Measurements from ENCODE around the gene ITPR1.

The ITPR1 gene

GRCh38 chr3:4807381-4808280 is 314.5 kb downstream of the ITPR1 start:
- DNase-seq (ENCODE audit: low read depth in 2 of 2) = no peak

- no peak for DNase-seq (ENCODE audit: low read depth in 2 of 2)
Measured at GRCh38 chr3:4808637-4809036, 315.5 kb downstream of the ITPR1 start.

GRCh38 chr3:4809922-4810321 is 316.8 kb downstream of the ITPR1 start:
- no peak for DNase-seq (ENCODE audit: low read depth in 2 of 2)

DNA sequence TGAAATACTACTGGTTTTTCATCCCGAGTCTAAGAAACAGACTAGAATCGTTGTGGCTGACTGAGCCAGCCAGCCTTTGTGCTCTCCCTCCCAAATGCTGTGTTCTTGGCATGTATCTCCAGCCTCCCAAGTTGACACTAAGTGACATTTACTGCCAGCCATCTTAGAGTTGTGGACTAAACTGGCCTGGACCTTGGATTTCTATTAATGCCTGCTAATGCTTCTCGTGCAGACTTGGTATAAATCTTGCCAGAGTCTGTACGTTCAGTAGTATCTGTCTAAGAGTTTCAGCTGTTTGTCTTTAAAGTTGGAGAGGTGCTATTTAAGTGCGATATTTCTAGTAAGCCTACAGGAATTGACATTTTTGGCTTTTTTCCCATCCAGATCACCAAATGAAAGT is 319.4 kb downstream of the ITPR1 start:
- no peak for DNase-seq (ENCODE audit: low read depth in 2 of 2)

DNA sequence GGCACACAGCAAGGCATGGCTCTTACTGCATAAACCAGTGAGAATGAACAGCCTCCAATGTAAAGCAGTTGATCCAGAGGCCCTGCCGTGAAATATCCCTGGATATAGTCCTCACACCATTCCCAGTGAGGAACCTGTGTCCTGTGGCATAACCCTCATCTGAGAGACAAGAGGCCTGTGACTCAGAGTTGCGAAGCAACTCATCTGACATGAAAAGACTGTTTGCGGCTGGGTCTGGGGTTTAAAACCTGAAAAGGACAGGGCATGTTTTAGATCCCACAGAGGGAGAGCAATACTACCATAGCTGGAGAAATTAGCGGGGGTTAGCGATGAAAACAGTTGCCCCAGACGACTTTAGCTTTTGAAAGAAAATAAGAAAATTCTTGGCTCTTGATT is 320.8 kb downstream of the ITPR1 start:
- no peak for DNase-seq (ENCODE audit: low read depth in 2 of 2)

DNA sequence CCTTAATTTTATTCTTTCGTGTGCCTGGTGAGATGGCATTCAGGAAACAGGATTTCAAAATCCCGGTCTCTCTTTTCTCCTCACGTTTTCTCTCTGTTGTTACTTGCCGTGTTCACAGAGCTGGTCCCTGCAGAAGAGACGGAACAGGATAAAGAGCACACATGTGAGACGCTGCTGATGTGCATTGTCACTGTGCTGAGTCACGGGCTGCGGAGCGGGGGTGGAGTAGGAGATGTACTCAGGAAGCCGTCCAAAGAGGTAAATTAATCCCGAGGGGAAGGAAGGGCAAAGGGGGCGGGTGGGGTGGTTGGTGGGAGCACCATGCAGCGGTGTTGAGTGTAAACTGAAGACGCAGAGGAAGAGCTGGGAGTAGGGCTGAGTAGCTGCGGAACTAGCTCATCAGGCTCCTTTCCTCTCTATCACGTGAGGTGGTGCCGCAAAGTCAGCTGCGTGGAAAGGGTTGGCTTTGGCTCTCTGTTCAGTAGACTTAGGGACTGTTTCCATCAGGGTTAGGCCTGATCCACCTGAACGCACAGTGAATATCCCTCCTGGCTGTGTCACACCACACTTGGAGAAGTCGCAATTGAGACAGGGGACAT is 321.3 kb downstream of the ITPR1 start:
- no peak for DNase-seq (ENCODE audit: low read depth in 2 of 2)

DNA sequence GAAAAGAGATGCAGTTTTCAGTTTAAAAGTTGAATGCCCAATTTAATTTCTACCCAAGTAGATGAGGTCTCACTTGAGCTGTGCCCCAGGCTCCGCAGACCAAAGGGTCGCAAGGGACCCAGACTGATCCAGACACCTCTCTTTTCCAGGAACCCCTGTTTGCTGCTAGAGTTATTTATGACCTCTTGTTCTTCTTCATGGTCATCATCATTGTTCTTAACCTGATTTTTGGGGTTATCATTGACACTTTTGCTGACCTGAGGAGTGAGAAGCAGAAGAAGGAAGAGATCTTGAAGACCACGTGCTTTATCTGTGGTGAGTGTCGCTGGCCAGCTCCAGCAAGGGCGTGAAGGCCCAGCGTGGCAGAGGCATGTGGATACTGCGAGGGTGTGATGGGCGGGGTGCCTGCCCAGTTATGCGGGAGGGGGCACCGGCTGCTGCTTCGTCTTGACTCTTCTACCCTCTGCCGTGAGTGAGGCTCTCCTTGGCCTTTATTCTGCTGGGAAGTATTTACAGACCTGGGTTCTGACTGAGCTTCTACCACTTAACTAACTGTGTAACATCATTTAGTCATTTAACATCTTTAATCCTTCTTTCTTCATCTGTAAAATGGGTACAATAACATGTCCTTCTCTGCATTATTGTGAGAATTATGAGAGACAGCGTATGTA is 321.9 kb downstream of the ITPR1 start:
- no peak for DNase-seq (ENCODE audit: low read depth in 2 of 2)

DNA sequence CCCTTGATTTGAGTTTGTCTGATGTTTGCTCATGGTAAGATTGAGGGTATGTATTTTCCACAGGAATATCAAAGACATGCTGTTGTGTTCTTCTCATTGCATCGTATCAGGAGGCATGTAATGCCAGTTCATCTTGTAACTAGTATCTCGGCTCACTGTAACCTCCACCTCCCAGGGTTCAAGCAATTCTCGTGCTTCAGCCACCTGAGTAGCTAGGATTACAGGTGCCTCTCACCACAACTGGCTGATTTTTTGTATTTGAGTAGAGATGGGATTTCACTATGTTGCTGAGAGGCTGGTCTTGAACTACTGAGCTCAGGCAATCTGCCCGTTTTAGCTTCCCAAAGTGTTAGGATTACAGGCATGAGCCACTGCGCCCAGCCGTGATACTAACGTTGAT is 323.2 kb downstream of the ITPR1 start:
- no peak for DNase-seq (ENCODE audit: low read depth in 2 of 2)

DNA sequence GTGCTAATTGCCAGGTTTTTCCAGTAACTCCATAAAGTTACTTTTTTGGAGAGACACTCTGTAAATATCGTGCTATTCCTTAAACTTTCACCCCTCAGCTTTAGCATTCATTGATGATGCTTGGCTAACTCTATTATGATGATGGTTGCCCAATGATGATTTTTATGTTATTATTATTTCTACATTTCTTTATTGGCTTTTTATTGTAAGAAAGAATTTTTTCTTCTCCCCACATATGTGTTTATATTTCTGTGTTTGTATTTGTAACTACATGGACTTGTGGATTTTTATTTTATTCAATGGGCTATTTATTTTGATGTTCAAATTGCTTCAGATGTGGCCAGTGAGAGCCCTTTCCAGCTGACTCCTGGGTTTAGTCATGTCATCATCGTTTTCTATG is 323.6 kb downstream of the ITPR1 start:
- no peak for DNase-seq (ENCODE audit: low read depth in 2 of 2)

- DNase-seq (ENCODE audit: low read depth in 2 of 2) = no peak
Measured at GRCh38 chr3:4817128-4817527, 324.0 kb downstream of the ITPR1 start.

- DNase-seq (ENCODE audit: low read depth in 2 of 2) = no peak
Measured at GRCh38 chr3:4818164-4818563, 325.0 kb downstream of the ITPR1 start.

DNA sequence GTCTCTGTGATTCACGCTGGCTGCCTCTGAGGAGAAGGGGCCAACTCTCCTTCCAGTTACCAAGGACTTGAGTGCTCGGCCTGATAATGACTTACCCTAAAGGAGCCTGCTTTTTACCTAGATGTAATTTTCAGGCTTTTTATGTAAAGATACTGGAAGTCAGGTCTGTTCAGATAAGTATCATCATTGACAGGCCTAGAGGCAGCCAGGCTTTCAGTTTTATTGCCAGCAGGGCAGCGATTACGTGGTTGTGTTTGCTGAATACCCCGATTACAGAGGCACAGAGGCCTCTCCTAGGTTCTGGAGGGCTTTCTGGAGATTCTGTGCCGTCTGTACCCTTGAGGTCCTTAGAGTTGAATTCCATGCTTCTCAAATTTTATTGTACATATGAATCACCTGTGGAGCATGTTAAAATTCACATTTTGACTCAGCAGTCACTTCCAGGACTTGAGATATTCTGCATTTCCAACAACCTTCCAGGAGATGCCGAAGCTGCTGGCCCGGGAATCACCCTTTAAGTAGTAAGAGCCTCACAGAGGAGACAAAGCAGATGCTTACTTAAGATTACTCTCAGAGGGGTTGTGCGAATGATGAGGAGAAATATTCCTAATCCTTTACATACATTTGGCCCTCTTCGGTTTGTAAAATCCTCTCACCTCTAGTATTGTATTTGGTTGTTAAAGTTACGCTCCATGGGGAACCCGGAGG is 326.0 kb downstream of the ITPR1 start:
- DNase-seq (ENCODE audit: low read depth in 2 of 2) = no peak

DNA sequence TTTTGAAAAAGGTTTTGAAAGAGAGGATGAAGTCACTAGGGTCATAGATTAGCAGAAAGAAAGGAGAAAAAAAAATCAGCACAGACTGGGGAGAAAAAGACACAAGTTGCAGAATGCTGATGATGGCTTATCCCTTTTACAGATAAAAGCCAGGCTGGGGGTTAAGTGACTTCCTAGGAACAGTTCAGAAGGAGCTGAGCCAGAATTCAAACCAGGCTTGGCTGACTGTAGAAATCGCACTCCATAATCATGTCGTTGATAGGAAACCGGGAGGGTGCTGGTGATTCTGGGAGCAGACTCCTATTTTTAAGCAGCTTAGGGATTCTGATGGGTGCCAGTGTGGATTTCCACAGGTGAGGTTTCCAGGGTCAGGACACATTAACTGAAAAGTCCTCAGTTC is 326.6 kb downstream of the ITPR1 start:
- no peak for DNase-seq (ENCODE audit: low read depth in 2 of 2)

DNA sequence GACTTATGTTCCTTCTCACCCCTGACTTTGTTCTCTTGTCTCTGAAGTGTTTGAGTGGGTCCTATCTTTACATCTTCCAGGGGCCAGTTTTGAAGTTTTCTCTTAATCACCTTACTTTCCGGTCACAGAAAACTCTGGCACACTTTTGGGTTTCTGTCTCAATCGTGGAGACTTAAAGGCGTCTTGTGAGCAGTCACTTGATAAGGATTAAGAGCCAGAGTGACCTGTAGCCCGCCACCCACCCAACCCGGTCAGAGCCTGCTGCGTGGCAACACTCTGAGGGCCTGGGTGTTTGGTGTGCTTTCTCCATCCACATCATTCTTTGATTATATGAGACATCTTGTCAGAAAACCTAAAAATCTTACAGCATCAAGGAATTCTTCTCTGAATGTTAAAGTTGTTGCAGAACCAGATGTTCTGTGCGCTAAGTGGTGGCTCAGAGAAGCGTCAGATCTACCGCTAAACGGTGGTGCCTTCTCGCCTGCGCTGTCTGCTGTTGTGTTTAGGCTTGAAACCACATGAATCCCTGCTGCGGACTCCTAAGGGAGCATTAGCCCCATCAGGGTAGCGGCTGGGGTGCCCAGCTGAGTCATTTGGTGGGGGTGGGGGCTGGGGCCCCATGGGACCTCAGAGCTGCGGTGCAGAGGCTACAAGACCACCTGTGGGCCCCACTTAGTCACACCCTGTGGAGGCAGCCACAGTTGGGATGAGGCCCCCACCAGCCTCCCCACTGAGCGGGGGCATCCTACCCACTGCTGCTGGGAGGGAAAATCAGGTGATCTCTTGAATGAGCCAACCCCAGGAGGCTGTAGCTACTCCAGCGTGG is 327.4 kb downstream of the ITPR1 start:
- DNase-seq (ENCODE audit: low read depth in 2 of 2) = no peak

DNA sequence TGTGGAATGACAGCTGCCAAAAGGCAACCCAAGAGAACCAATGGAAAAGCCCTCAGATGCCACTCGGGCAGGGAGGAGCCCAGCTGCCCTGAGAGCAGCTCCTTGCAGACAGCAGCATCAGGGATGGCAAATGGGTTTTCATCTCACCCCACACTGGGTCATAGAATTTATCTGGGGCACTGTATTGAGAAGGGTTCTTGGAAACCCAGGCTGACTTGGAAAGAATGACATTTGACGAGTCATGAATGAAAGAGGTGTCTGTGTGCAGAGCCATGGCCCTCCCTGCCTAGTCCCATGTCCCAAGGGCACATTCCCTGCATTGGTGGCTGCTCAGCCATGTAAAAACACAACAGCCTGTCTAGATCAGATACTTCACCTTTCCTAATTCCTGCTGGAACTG is 328.2 kb downstream of the ITPR1 start:
- no peak for DNase-seq (ENCODE audit: low read depth in 2 of 2)

DNA sequence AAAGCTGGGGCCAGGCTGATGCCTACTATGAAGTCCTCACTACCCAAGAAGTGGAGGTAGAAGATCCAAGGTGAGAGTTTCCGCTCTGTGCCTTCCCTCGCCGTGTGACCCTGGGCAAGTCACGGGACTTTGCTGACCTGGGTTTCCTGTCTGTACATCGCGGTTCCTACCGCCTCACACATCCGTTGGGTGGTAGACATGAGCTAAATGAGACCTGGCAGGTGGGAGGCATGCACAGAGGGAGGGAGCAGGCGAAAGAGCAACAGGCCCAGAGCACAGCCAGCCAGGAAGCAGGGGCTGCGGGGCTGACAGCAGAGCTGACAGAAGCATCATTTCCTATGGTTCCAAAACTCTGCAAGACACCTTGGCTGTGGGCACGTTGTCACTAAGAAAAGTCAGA is 328.8 kb downstream of the ITPR1 start:
- DNase-seq (ENCODE audit: low read depth in 2 of 2) = no peak

DNA sequence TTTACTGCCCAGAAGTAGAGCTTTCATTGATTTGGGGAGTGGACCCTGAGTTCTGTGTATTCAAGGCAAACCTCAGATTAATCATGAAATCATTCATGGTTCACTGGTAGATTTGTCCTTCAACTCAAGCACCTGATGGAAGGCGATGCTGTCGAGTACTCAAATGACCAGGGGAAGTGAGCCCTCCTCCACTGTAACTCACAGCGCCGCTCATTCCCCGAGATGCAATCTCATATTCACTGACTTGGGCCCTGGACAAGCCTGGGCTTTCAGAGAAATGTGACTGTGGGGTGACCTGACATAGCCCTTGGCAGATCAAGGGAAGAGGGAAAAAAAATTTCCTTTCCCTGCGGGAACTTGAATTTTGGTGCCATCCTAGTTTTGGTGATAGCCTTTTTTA is 329.4 kb downstream of the ITPR1 start:
- DNase-seq (ENCODE audit: low read depth in 2 of 2) = no peak

- no peak for DNase-seq (ENCODE audit: low read depth in 2 of 2)
Measured at GRCh38 chr3:4823385-4823784, 330.2 kb downstream of the ITPR1 start.

- no peak for DNase-seq (ENCODE audit: low read depth in 2 of 2)
Measured at GRCh38 chr3:4823986-4824925, 331.1 kb downstream of the ITPR1 start.

DNA sequence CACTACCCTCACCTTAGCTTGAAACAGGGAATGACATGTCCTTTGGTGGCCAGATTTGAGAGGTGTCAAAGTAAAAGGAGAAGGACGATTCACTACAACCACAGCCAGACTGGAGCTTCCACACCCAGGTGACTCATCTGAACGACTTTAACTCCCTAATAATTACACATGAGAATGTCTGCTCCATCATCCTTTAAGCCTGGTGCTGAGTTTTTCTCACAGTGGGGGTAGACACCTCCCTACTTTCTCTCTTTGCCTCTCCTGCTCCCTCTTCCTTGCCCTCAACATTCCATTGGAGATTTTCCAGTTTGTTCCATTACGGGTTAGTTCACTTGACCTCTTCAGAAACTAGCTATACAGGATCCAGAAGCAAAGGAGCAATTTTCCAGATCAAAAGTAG is 331.8 kb downstream of the ITPR1 start:
- peak; percentile 53 to 62 for DNase-seq (ENCODE audit: low read depth in 2 of 2)

Data from fibroblast of skin of left biceps (primary cell).